AG04450 (cell line): ENCODE measurements around the gene CDK4. TPM values are rescaled to one million over a fixed set of nuclear protein-coding genes. Genes with fewer than 3 reads are reported as not detected.

Experiments used
- CTCF ChIA-PET: fragments of 300-600, 350-600 bp; formaldehyde crosslinking; extraction: SDS; loops from one replicate; lab custom pipeline; 2022; ENCODE audit warnings: antibody characterized with exemption, inconsistent platforms; lab: Charles Lee
- POLR2A ChIA-PET: fragments of 350-600 bp; formaldehyde crosslinking; extraction: SDS; loops from one replicate; lab custom pipeline; 2021; ENCODE audit warnings: antibody characterized with exemption, inconsistent platforms; lab: Yijun Ruan, JAX
- DNase-seq: peaks from one replicate; pipeline ENCODE4 v3.0.0-alpha.2; 2011; ENCODE audit warnings: low read depth, low spot score
- H3K27ac ChIP-seq: one replicate; pipeline ENCODE4 v1.5.1; 2012; ENCODE audit warnings: low read depth, low read length, control low read depth
- H3K27me3 ChIP-seq: one replicate; pipeline ENCODE4 v1.6.0; 2012; ENCODE audit warnings: low read length; ENCODE audit not compliant: control insufficient read depth, insufficient read depth
- H3K4me3 ChIP-seq: 2 replicates; pipeline ENCODE4 v1.5.1; 2011; ENCODE audit warnings: mild to moderate bottlenecking, low read depth, low read length, control low read depth
- H3K9me3 ChIP-seq: 2 replicates; pipeline ENCODE4 v1.5.1; 2012; ENCODE audit warnings: low read length; ENCODE audit not compliant: control insufficient read depth, insufficient read depth
- CTCF ChIP-seq: IDR thresholded peaks from 2 replicates; pipeline ENCODE4 v1.5.1; 2011; ENCODE audit warnings: low read depth, low read length, control low read depth, inconsistent platforms
- polyA plus RNA-seq: library from polyadenylated mRNA; depleted of rRNA; stranded (reverse); fragments of >200 nt; gene quantifications from 2 replicates; pipeline ENCODE4 v1.2.3, GENCODE V29; 2011

CDK4 gene
- polyA plus RNA-seq, 1 experiment = 251 TPM

GRCh38 chr12:57758552-57759359 is 6.6 kb upstream of the CDK4 start:
- no peak for TF ChIP-seq CTCF
- H3K27ac ChIP-seq = no peak overlapping the region
- no peaks in the 10 kb centered on the region; the same call in 1 of the 2 replicates for H3K9me3 ChIP-seq
- no peak for DNase-seq
- no peak overlapping the region for H3K4me3 ChIP-seq
- ChIA-PET CTCF (interaction anchor here (1.0 to 1.4 kb wide), 2 partner anchors 23 to 147 kb away, joined by 3 to 4 read pairs; no protein-coding TSS in a partner anchor), POLR2A (no interaction called here)
- H3K27me3 ChIP-seq = peaks cover 21% of the 10 kb centered on the region

GRCh38 chr12:57757771-57758170 is 5.7 kb upstream of the CDK4 start:
- no peak for DNase-seq
- ChIA-PET CTCF (interaction anchor here (1.4 to 2.3 kb wide), 2 partner anchors 8 to 9 kb away, joined by 3 to 24 read pairs; partner anchors contain the start of gene CYP27B1), POLR2A (no interaction called here)
- Histone ChIP-seq H3K27me3 (peaks cover 18% of the 10 kb centered on the region), H3K27ac (no peak overlapping the region), H3K9me3 (no peaks in the 10 kb centered on the region; the same call in 1 of the 2 replicates), H3K4me3 (no peak overlapping the region)
- no peak for TF ChIP-seq CTCF

- peak overlapping the region; percentile 17 for H3K4me3 ChIP-seq
- ChIA-PET CTCF (interaction anchor here (0.5 to 2.3 kb wide), 26 partner anchors 8 to 1789 kb away, joined by 3 to 24 read pairs (median 6); partner anchors contain the start of genes CYP27B1, EEF1AKMT3, METTL1 and TSFM), POLR2A (interaction anchor here (0.6 kb wide), 1 partner anchor 10 kb away, joined by 3 read pairs; the partner anchor contains the start of gene CYP27B1)
- no peak overlapping the region for H3K27ac ChIP-seq
- DNase-seq = no peak
- TF ChIP-seq CTCF = peak; percentile 80
- peaks cover 18% of the 10 kb centered on the region for H3K27me3 ChIP-seq
- H3K9me3 ChIP-seq = no peaks in the 10 kb centered on the region; the same call in 1 of the 2 replicates
These were observed 4.6 kb upstream of the CDK4 start for GRCh38 chr12:57756406-57757341.

GRCh38 chr12:57755454-57756372 is 3.6 kb upstream of the CDK4 start:
- POLR2A ChIA-PET = interaction anchor here (1.0 kb wide), 1 partner anchor 17 kb away, joined by 3 read pairs; the partner anchor contains the start of gene EEF1AKMT3
- no peak for DNase-seq
- Histone ChIP-seq H3K9me3 (no peaks in the 10 kb centered on the region; the same call in 1 of the 2 replicates), H3K27ac (no peak overlapping the region), H3K27me3 (peaks cover 15% of the 10 kb centered on the region), H3K4me3 (peak overlapping the region; percentile 61)
- no peak for TF ChIP-seq CTCF
- CTCF ChIA-PET = interaction anchor here (0.5 to 2.3 kb wide), 19 partner anchors 8 to 1788 kb away, joined by 3 to 24 read pairs (median 6); partner anchors contain the start of genes CYP27B1, EEF1AKMT3, METTL1 and TSFM
